Measurements from ENCODE around the gene AHSA1.

AHSA1 gene

GRCh38 chr14:77475432-77476115, 17.7 kb downstream of the AHSA1 start:
- CTCF ChIA-PET = no interaction called here
- no peak for DNase-seq (ENCODE audit: extremely low spot score)
- TF ChIP-seq FOXA1 (IDR thresholded peaks at IDR 0.05) (no peak), FOXM1 (IDR thresholded peaks at IDR 0.05; ENCODE audit: borderline replicate concordance) (no peak), LEF1 (IDR thresholded peaks at IDR 0.05; ENCODE audit: borderline replicate concordance) (no peak), PKNOX1 (IDR thresholded peaks at IDR 0.05) (no peak)
- POLR2A ChIA-PET = interaction anchor here (1.0 kb wide), 1 partner anchor 10 kb away, joined by 3 read pairs; no protein-coding TSS in a partner anchor

DNA sequence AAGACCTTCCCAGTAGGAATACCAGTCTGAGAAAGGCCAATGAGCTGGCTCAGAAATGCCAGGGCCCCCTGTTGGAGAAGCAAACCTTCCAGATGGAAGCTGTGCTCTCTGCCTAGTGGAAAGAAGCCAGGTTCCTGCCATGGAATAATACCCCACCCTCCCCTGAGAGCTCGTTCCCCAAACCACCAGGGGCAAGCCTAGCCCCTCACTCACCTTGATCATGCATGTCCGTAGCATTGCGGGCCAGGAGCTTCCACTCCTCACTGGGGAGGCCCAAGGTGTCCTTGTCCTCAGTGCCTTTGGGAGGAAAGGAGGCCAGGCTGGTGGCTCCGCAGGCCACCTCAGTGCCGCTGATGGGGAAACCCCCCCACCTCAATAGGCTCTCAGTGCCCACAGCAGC, 20.1 kb downstream of the AHSA1 start:
- CTCF ChIA-PET = interaction anchor here (0.8 kb wide), 1 partner anchor 19 kb away, joined by 3 read pairs; no protein-coding TSS in a partner anchor
- POLR2A ChIA-PET = no interaction called here
- TF ChIP-seq TARDBP (IDR thresholded peaks at IDR 0.05) (no peak), SP1 (IDR thresholded peaks at IDR 0.05) (no peak), ARNT (IDR thresholded peaks at IDR 0.05) (no peak), L3MBTL2 (conservative IDR thresholded peaks at IDR 0.05) (no peak), ZNF384 (IDR thresholded peaks at IDR 0.05) (no peak)
- no peak for DNase-seq (ENCODE audit: extremely low spot score)

DNA sequence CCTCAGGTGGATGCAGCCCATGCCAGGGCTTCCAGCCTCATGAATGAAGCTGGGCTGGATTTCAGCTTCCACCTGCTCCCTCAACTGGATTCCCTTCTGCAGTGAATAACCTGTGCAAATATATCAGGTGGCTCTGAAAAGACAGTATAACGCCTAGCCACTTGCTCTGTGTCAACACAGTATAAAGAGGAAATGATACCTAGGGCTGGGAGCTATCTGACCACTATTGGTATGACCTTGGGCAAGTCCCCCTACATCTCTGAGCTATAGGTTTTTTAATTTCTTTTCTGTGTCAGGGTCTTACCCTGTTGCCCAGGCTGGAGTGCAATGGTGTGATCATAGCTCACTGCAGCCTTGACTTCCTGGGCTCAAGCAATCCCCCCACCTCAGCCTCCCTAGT, 20.9 kb downstream of the AHSA1 start:
- ChIA-PET POLR2A (interaction anchor here (0.9 kb wide), 1 partner anchor 21 kb away, joined by 5 read pairs; the partner anchor contains the start of genes AHSA1 and VIPAS39), CTCF (no interaction called here)
- no peak for TF ChIP-seq NFRKB (IDR thresholded peaks at IDR 0.05)
- TF ChIP-seq SP1 (IDR thresholded peaks at IDR 0.05) = no peak
- TF ChIP-seq PKNOX1 (IDR thresholded peaks at IDR 0.05) = no peak
- no peak for TF ChIP-seq ARNT (IDR thresholded peaks at IDR 0.05)
- TF ChIP-seq BHLHE40 (IDR thresholded peaks at IDR 0.05; ENCODE audit: borderline replicate concordance) = no peak
- no peak for TF ChIP-seq FOXM1 (IDR thresholded peaks at IDR 0.05; ENCODE audit: borderline replicate concordance)
- TF ChIP-seq TARDBP (IDR thresholded peaks at IDR 0.05) = no peak
- no peak for TF ChIP-seq CTBP1 (IDR thresholded peaks at IDR 0.05; ENCODE audit: borderline replicate concordance)
- no peak for TF ChIP-seq ELF4 (IDR thresholded peaks at IDR 0.05)
- no peak for TF ChIP-seq HDGF (IDR thresholded peaks at IDR 0.05; ENCODE audit: borderline replicate concordance)
- no peak for TF ChIP-seq SUZ12 (IDR thresholded peaks at IDR 0.05)
- no peak for DNase-seq (ENCODE audit: extremely low spot score)

DNA sequence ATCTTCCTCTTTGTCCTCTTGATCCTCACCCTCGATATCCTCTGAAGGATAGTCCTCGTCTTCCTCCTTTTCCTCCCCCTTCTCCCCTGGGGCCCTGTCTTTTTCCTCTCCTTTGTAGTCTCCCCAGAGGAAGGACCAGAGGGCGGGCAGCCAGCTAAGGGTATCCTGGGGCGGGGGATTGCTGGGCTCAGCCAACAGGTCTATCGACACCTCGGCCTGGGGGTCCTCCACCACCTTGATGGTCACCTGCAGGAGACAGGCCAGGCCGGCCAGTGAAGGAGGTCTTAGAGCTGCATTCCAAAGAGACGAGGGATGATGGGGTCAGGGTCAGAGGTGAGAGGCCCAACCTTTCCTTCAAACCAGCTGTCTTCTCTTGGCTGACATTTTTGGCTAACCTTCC, 24.5 kb downstream of the AHSA1 start:
- TF ChIP-seq ARNT (IDR thresholded peaks at IDR 0.05) (no peak), SP1 (IDR thresholded peaks at IDR 0.05) (no peak), HDGF (IDR thresholded peaks at IDR 0.05; ENCODE audit: borderline replicate concordance) (no peak), FOXK2 (IDR thresholded peaks at IDR 0.05) (no peak), FOXM1 (IDR thresholded peaks at IDR 0.05; ENCODE audit: borderline replicate concordance) (no peak)
- ChIA-PET POLR2A (no interaction called here), CTCF (no interaction called here)
- DNase-seq (ENCODE audit: extremely low spot score) = no peak

DNA sequence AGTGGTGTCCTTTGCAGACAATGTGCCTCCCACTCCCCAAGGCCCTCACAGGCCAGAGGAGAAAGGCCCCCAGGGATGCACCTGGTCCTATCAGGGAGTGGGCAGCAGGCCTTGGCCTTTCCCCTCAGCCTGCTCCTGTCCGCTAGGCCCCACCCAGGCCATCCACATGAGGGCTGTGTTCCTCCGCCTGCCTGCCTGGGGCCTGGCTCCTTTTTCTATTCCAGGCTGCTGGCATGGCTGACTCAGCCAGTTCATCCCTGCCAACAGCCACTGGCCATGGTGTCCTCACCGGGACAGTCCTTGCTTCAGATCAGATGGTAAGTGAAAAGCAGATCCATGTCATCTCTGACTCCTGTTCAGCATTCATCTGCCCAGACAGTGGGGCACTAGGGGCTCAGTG, 27.4 kb downstream of the AHSA1 start:
- TF ChIP-seq PKNOX1 (IDR thresholded peaks at IDR 0.05) (no peak), HDGF (IDR thresholded peaks at IDR 0.05; ENCODE audit: borderline replicate concordance) (no peak), SP1 (IDR thresholded peaks at IDR 0.05) (no peak), NFRKB (IDR thresholded peaks at IDR 0.05) (no peak), FOXA1 (IDR thresholded peaks at IDR 0.05) (no peak), ZNF384 (IDR thresholded peaks at IDR 0.05) (no peak), ARNT (IDR thresholded peaks at IDR 0.05) (no peak), BHLHE40 (IDR thresholded peaks at IDR 0.05; ENCODE audit: borderline replicate concordance) (no peak), L3MBTL2 (conservative IDR thresholded peaks at IDR 0.05) (no peak), ELF4 (IDR thresholded peaks at IDR 0.05) (no peak), LEF1 (IDR thresholded peaks at IDR 0.05; ENCODE audit: borderline replicate concordance) (no peak), SUZ12 (IDR thresholded peaks at IDR 0.05) (no peak), CTBP1 (IDR thresholded peaks at IDR 0.05; ENCODE audit: borderline replicate concordance) (no peak), TARDBP (IDR thresholded peaks at IDR 0.05) (no peak), FOXM1 (IDR thresholded peaks at IDR 0.05; ENCODE audit: borderline replicate concordance) (no peak), FOXK2 (IDR thresholded peaks at IDR 0.05) (no peak)
- ChIA-PET CTCF (no interaction called here), POLR2A (no interaction called here)
- no peak for DNase-seq (ENCODE audit: extremely low spot score)

DNA sequence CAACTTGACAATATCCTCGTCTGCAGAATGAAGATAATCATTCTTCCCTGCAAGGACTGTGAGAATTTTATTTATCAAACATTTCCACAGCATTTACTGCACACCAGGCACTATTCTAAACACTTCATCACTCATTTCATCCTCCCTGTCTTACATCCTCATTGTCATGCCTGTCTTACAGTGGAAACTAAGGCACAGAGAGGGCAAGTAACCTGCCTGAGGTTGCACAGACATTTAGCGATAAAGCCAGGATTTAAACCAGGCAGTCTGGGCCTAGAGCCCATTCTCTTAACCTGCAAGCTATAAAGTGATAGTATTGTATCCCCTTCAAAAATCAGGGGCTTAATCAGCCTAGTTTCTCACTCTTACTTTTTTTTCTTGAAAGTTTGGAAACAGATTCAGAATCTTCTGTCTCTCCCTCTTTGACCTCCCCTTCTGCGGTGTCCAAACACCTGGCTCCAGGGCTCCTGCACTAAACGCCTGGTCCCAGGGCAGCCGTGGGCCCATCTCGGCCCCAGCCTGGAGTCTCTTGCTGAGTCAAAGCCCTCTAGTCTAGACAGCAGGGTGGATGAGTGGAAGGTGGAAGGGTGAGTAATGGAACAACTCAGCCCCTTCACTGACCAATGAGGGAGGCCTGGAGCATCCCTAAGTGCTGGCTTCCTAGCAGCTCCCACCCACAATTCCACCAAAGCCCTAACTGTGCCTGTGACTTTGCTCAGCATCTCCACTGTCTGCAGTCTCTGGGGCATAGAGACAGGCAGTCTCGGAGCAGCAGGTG, 28.2 kb downstream of the AHSA1 start:
- ChIA-PET POLR2A (no interaction called here), CTCF (no interaction called here)
- DNase-seq (ENCODE audit: extremely low spot score) = no peak
- TF ChIP-seq L3MBTL2 (conservative IDR thresholded peaks at IDR 0.05) (no peak), FOXK2 (IDR thresholded peaks at IDR 0.05) (no peak), FOXA1 (IDR thresholded peaks at IDR 0.05) (no peak)
